GM12878 (cell line): Measurements from ENCODE around the gene TMEM132D. TPM values are rescaled to one million over a fixed set of nuclear protein-coding genes. Genes with fewer than 3 reads are reported as not detected.

Experiments used
- ATAC-seq: fragments of 200-7000 bp; cut with Tn5 transposase; 3 replicates; pipeline ENCODE4 v1.9.1; 2020; ENCODE audit warnings: mild to moderate bottlenecking, moderate library complexity
- BruUV-seq: library from RNA; stranded (reverse); fragments of 400-500 nt; replicated peaks from 2 replicates; lab custom pipeline; 2021; lab: Mats Ljungman, UMichigan
- CTCF ChIA-PET: fragments of 300-600 bp; sonication (Branson Sonifier 250); formaldehyde crosslinking; extraction: SDS; loops from one replicate; lab custom pipeline; 2021; ENCODE audit warnings: inconsistent platforms; lab: Yijun Ruan, JAX
- POLR2A ChIA-PET: fragments of 350-600 bp; formaldehyde crosslinking; extraction: SDS; loops from one replicate; lab custom pipeline; 2021; ENCODE audit warnings: inconsistent platforms; lab: Charles Lee
- RAD21 ChIA-PET: fragments of 300-600 bp; sonication (Branson Sonifier 250); formaldehyde crosslinking; loops from one replicate; lab custom pipeline; 2023; ENCODE audit warnings: antibody characterized with exemption; ENCODE audit not compliant: unreplicated experiment; lab: Charles Lee
- SMC1A ChIA-PET: fragments of 300-600 bp; sonication (Branson Sonifier 250); formaldehyde crosslinking; loops from one replicate; lab custom pipeline; 2023; ENCODE audit not compliant: unreplicated experiment, uncharacterized antibody; lab: Charles Lee
- DNase-seq: peaks from one replicate; pipeline ENCODE4 v3.0.0-alpha.2; 2011; ENCODE audit warnings: low read depth, low spot score
- FAIRE-seq: peaks from 3 replicates; lab custom pipeline; 2011; peaks lifted over from hg19 to GRCh38; lab: Jason Lieb, UNC
- H2AFZ ChIP-seq: 2 replicates; pipeline ENCODE4 v1.6.0; 2011; ENCODE audit warnings: low read depth, low read length, control low read depth; ENCODE audit not compliant: control insufficient read depth
- H3K27ac ChIP-seq: 2 replicates; pipeline ENCODE4 v1.5.1; 2011; ENCODE audit warnings: control low read depth; ENCODE audit not compliant: control insufficient read depth, insufficient read depth
- H3K27me3 ChIP-seq, 2 experiments: replicated peaks in 1 of 2; 2 replicates each; pipeline versions ENCODE4 v1.6.0 to v1.6.1; 2011; ENCODE audit warnings: low read length in 1 of 2; ENCODE audit not compliant: control insufficient read depth in 2 of 2, insufficient read depth in 2 of 2
- H3K36me3 ChIP-seq, 2 experiments: 2 replicates each; pipeline ENCODE4 v1.5.1; 2011; ENCODE audit warnings: low read length in 1 of 2; ENCODE audit not compliant: control insufficient read depth in 2 of 2, insufficient read depth in 2 of 2
- H3K4me1 ChIP-seq: 2 replicates; pipeline ENCODE4 v1.6.1; 2011; ENCODE audit warnings: mild to moderate bottlenecking, low read length, moderate library complexity, mixed read lengths; ENCODE audit not compliant: control insufficient read depth, insufficient read depth
- H3K4me2 ChIP-seq: 2 replicates; pipeline ENCODE4 v1.6.0; 2011; ENCODE audit warnings: control low read depth; ENCODE audit not compliant: control insufficient read depth, insufficient read depth
- H3K4me3 ChIP-seq: fragments of 200-600 bp; sonication (generic); 2 replicates; pipeline ENCODE4 v1.5.1; 2016
- H3K79me2 ChIP-seq: 2 replicates; pipeline ENCODE4 v1.6.0; 2011; ENCODE audit warnings: low read length; ENCODE audit not compliant: control insufficient read depth, insufficient read depth
- H3K9ac ChIP-seq: 2 replicates; pipeline ENCODE4 v1.8.0; 2011; ENCODE audit warnings: low read length, control low read depth, mixed read lengths; ENCODE audit not compliant: control insufficient read depth, insufficient read depth
- H3K9me3 ChIP-seq: replicated peaks from 3 replicates; pipeline ENCODE4 v1.5.1; 2011; ENCODE audit warnings: mild to moderate bottlenecking, low read length; ENCODE audit not compliant: control insufficient read depth, insufficient read depth
- H4K20me1 ChIP-seq: 2 replicates; pipeline ENCODE4 v1.6.0; 2011; ENCODE audit not compliant: control insufficient read depth, insufficient read depth
- BACH1 ChIP-seq: fragments of 450-650 bp; IDR thresholded peaks from 2 replicates; pipeline ENCODE4 v1.6.1; 2017; ENCODE audit warnings: mild to moderate bottlenecking, borderline replicate concordance
- KDM1A ChIP-seq: fragments of 200-600 bp; sonication (generic); IDR thresholded peaks from 2 replicates; pipeline ENCODE4 v1.6.1; 2016; ENCODE audit warnings: borderline replicate concordance
- MEF2A ChIP-seq: IDR thresholded peaks from 2 replicates; pipeline ENCODE4 v1.6.1; 2011; ENCODE audit warnings: low read depth, mild to moderate bottlenecking, low read length, moderate library complexity; ENCODE audit not compliant: insufficient read depth
- NFYA ChIP-seq: IDR thresholded peaks from 2 replicates; pipeline ENCODE4 v1.6.1; 2011; ENCODE audit warnings: low read depth, mild to moderate bottlenecking, low read length, improper control_type of control experiment, borderline replicate concordance
- RAD21 ChIP-seq: IDR thresholded peaks from 2 replicates; pipeline ENCODE4 v1.6.1; 2011; ENCODE audit warnings: mild to moderate bottlenecking, low read depth, low read length, moderate library complexity; ENCODE audit not compliant: insufficient read depth
- SKIL ChIP-seq: fragments of 450-650 bp; IDR thresholded peaks from 2 replicates; pipeline ENCODE4 v1.6.1; 2017; ENCODE audit warnings: mild to moderate bottlenecking, low read depth, inconsistent platforms; ENCODE audit not compliant: poor library complexity, severe bottlenecking
- TBL1XR1 ChIP-seq: IDR thresholded peaks from 2 replicates; pipeline ENCODE4 v1.6.1; 2012; ENCODE audit warnings: low read depth, low read length, improper control_type of control experiment
- ZBED1 ChIP-seq: IDR thresholded peaks from 2 replicates; pipeline ENCODE4 v1.6.1; 2016; ENCODE audit warnings: borderline replicate concordance
- WGBS: methylation state at CpG from one replicate; pipeline ENCODE4 v1.1.6; 2016; ENCODE audit warnings: low lambda C conversion rate; ENCODE audit not compliant: insufficient replicate concordance, insufficient coverage; ENCODE audit errors: missing lambda C conversion rate; 5-methylcytosine and 5-hydroxymethylcytosine counted together
- in situ Hi-C: fragments of 300-500 bp; cut with MboI; formaldehyde crosslinking; loops from 9 replicates; pipeline ENCODE4 v1.14.3; 2018; ENCODE audit warnings: mixed read lengths
- intact Hi-C: fragments of 100-400 bp; cut with micrococcal nuclease; formaldehyde crosslinking; loops from one replicate; pipeline ENCODE4 v1.14.2; 2022; ENCODE audit not compliant: unreplicated experiment
- polyA plus RNA-seq, 11 experiments: library from polyadenylated mRNA; depleted of rRNA in 4 of 11; unstranded in 6 of 11; stranded (reverse) in 5 of 11; fragments of >200 nt; fragmentation: Nextera tagmentation in 4 of 11; fragmentation: Illumina TruSeq in 1 of 11; extraction: Ambion mirVana in 4 of 11; extraction: Trizol in 1 of 11; gene quantifications; 1 replicate in 1 of 11; 2 replicates in 10 of 11; pipeline versions ENCODE4 v1.2.1 to v1.2.3, GENCODE V29; 2011 to 2016; ENCODE audit warnings: inconsistent platforms in 2 of 11, missing spikeins in 2 of 11, low read depth in 1 of 11
- total RNA-seq, 4 experiments: library from RNA; depleted of rRNA in 3 of 4; stranded (reverse); fragments of >200 nt in 3 of 4; fragmentation: Illumina TruSeq in 1 of 4; extraction: Trizol in 1 of 4; gene quantifications; 2 replicates each; pipeline versions ENCODE4 v1.2.1 to v1.2.3, GENCODE V29; 2013 to 2021
- TF ChIP-seq, protein P1 (sequence below): fragments of 450-650 bp; IDR thresholded peaks from 2 replicates; pipeline ENCODE4 v1.6.1; 2016; ENCODE audit warnings: mild to moderate bottlenecking
- TF ChIP-seq, protein P2 (sequence below): IDR thresholded peaks from 2 replicates; pipeline ENCODE4 v1.6.1; 2011; ENCODE audit warnings: low read depth, low read length, improper control_type of control experiment, borderline replicate concordance
- TF ChIP-seq, protein P3 (sequence below): fragments of 450-650 bp; IDR thresholded peaks from 2 replicates; pipeline ENCODE4 v1.6.1; 2016; ENCODE audit warnings: mild to moderate bottlenecking

Gene TMEM132D
- total and polyA plus RNA-seq, 10 of the 15 experiments (the other 5 are each of a cell fraction or from before 2014, with no cell fraction given): under 0.01 to 0.12 (median 0.02) TPM; not detected in 3

DNA sequence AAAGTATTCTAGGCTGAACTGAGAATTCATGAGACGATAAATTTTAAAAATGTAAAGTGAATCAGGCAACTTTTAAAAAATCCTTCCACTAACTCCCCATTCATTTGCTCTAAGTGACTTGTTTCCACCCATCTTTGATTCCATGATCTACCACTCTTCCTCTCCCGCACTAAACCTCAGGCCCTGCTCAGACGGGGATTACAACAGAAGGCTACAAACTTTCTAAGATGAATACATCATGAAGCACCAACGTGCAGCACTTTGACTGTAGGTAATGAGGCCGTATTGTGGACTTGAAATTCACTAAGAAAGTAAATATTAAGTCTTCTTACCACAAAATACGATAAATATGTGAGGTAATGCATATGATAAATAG, 30.0 kb downstream of the TMEM132D start:
- 1% methylated on average over 6 of the region's 6 CpGs for WGBS
- no peaks in the 10 kb centered on the region for H4K20me1 ChIP-seq
- SMC1A ChIA-PET: interaction anchor here (0.6 kb wide), 1 partner anchor 542 kb away, joined by 3 read pairs; no protein-coding TSS in a partner anchor
- intact Hi-C loops (no loop called here), in situ Hi-C loops (no loop called here)
- no peak overlapping the region for H3K4me3 ChIP-seq
- DNase-seq (no peak), FAIRE-seq (no peak), ATAC-seq (no peak)
- no peaks in the 10 kb centered on the region for H3K36me3 ChIP-seq
- BruUV-seq: no TSS peak
- H3K9ac ChIP-seq: no peak overlapping the region
- no peaks in the 10 kb centered on the region for H3K79me2 ChIP-seq
- POLR2A ChIA-PET: no interaction called here
- H3K27ac ChIP-seq: no peak overlapping the region
- TF ChIP-seq MEF2A (no peak), NFYA (no peak), TBL1XR1 (no peak), KDM1A (no peak), ZBED1 (no peak), RAD21 (no peak), SKIL (no peak), BACH1 (no peak)
- TF ChIP-seq, protein P1, sequence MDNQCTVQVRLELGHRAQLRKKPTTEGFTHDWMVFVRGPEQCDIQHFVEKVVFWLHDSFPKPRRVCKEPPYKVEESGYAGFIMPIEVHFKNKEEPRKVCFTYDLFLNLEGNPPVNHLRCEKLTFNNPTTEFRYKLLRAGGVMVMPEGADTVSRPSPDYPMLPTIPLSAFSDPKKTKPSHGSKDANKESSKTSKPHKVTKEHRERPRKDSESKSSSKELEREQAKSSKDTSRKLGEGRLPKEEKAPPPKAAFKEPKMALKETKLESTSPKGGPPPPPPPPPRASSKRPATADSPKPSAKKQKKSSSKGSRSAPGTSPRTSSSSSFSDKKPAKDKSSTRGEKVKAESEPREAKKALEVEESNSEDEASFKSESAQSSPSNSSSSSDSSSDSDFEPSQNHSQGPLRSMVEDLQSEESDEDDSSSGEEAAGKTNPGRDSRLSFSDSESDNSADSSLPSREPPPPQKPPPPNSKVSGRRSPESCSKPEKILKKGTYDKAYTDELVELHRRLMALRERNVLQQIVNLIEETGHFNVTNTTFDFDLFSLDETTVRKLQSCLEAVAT: no peak
- TF ChIP-seq, protein P2, sequence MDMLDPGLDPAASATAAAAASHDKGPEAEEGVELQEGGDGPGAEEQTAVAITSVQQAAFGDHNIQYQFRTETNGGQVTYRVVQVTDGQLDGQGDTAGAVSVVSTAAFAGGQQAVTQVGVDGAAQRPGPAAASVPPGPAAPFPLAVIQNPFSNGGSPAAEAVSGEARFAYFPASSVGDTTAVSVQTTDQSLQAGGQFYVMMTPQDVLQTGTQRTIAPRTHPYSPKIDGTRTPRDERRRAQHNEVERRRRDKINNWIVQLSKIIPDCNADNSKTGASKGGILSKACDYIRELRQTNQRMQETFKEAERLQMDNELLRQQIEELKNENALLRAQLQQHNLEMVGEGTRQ: no peak
- TF ChIP-seq, protein P3, sequence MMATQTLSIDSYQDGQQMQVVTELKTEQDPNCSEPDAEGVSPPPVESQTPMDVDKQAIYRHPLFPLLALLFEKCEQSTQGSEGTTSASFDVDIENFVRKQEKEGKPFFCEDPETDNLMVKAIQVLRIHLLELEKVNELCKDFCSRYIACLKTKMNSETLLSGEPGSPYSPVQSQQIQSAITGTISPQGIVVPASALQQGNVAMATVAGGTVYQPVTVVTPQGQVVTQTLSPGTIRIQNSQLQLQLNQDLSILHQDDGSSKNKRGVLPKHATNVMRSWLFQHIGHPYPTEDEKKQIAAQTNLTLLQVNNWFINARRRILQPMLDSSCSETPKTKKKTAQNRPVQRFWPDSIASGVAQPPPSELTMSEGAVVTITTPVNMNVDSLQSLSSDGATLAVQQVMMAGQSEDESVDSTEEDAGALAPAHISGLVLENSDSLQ: no peak
- no peak overlapping the region for H3K4me2 ChIP-seq
- CTCF ChIA-PET: no interaction called here
- no peaks in the 10 kb centered on the region for H3K9me3 ChIP-seq
- no peak overlapping the region for H2AFZ ChIP-seq
- no peaks in the 10 kb centered on the region for H3K4me1 ChIP-seq
- no peaks in the 10 kb centered on the region for H3K27me3 ChIP-seq
- RAD21 ChIA-PET: no interaction called here
